Activated CD4-positive, alpha-beta T cell treated with anti-CD3 and anti-CD28 coated beads, Interleukin-2, amount 10 ng/mL, durations not matched to agents 24 days and 14 days (primary cell): ENCODE measurements around the gene CD6. TPM values are rescaled to one million over a fixed set of nuclear protein-coding genes. Genes with fewer than 3 reads are reported as not detected.
A peak's percentile ranks its signal among the peaks of the same experiment; 100 is the strongest.

Source experiments
- DNase-seq: peaks from one replicate; pipeline ENCODE4 v3.0.0; 2022
- H3K27ac Mint-ChIP-seq: one replicate; pipeline ENCODE4 v1.8.0; 2022; ENCODE audit warnings: mild to moderate bottlenecking, mixed read lengths
- H3K27me3 Mint-ChIP-seq: one replicate; pipeline ENCODE4 v1.8.0; 2022; ENCODE audit warnings: mixed read lengths
- H3K36me3 Mint-ChIP-seq: one replicate; pipeline ENCODE4 v1.8.0; 2022; ENCODE audit warnings: low read depth, mild to moderate bottlenecking, mixed read lengths
- H3K4me1 Mint-ChIP-seq: one replicate; pipeline ENCODE4 v1.8.0; 2021; ENCODE audit warnings: mixed read lengths
- H3K4me3 Mint-ChIP-seq: one replicate; pipeline ENCODE4 v1.8.0; 2022; ENCODE audit warnings: mild to moderate bottlenecking, moderate library complexity, mixed read lengths
- H3K9me3 Mint-ChIP-seq: one replicate; pipeline ENCODE4 v1.8.0; 2021; ENCODE audit warnings: mixed read lengths
- intact Hi-C: fragments of 100-400 bp; cut with micrococcal nuclease; formaldehyde crosslinking; loops from one replicate; pipeline ENCODE4 v1.15.1; 2023
- total RNA-seq: library from RNA; stranded (reverse); gene quantifications from 2 replicates; pipeline ENCODE4 v1.2.3, GENCODE V29; 2022

The CD6 gene
- total RNA-seq = 416 and 421 TPM in 2 replicates

- H3K9me3 Mint-ChIP-seq = peaks cover under 1% of the 10 kb centered on the region
- peaks cover 42% of the 10 kb centered on the region for H3K36me3 Mint-ChIP-seq
- intact Hi-C loops = loop anchor here (2.0 kb wide), 1 partner anchor 51 kb away; no protein-coding TSS in a partner anchor
- DNase-seq = peak; percentile 91
- H3K4me3 Mint-ChIP-seq = peak within 1 kb of the TSS; percentile 93
- H3K27me3 Mint-ChIP-seq = peaks cover 7% of the 10 kb centered on the region
- peak within 1 kb of the TSS; percentile 99 for H3K27ac Mint-ChIP-seq
- peaks cover 31% of the 10 kb centered on the region for H3K4me1 Mint-ChIP-seq
Measured at GRCh38 chr11:60971520-60971919, at the start of gene CD6. Gene CD6 (plus strand): TSS chr11:60971680. CDS start chr11:60971866, 186 bp downstream.

- DNase-seq = no peak
- Mint-ChIP-seq H3K36me3 (peaks cover 37% of the 10 kb centered on the region), H3K4me1 (peaks cover 26% of the 10 kb centered on the region), H3K4me3 (no peak overlapping the region), H3K27me3 (peaks cover 21% of the 10 kb centered on the region), H3K27ac (no peak overlapping the region), H3K9me3 (no peaks in the 10 kb centered on the region)
- intact Hi-C loops = no loop called here
Measured at GRCh38 chr11:60921777-60922335, 49.6 kb upstream of the CD6 start.

- no peak overlapping the region for H3K4me3 Mint-ChIP-seq
- peaks cover 27% of the 10 kb centered on the region for H3K27me3 Mint-ChIP-seq
- H3K4me1 Mint-ChIP-seq = peaks cover 20% of the 10 kb centered on the region
- intact Hi-C loops = no loop called here
- no peak overlapping the region for H3K27ac Mint-ChIP-seq
- H3K36me3 Mint-ChIP-seq = peaks cover 32% of the 10 kb centered on the region
- H3K9me3 Mint-ChIP-seq = no peaks in the 10 kb centered on the region
- no peak for DNase-seq
Measured at GRCh38 chr11:60922906-60923305, 48.6 kb upstream of the CD6 start.

GRCh38 chr11:60923326-60923725 lies 48.2 kb upstream of the CD6 start:
- H3K9me3 Mint-ChIP-seq = no peaks in the 10 kb centered on the region
- no peak overlapping the region for H3K27ac Mint-ChIP-seq
- peaks cover 20% of the 10 kb centered on the region for H3K4me1 Mint-ChIP-seq
- H3K4me3 Mint-ChIP-seq = no peak overlapping the region
- intact Hi-C loops = no loop called here
- peaks cover 32% of the 10 kb centered on the region for H3K36me3 Mint-ChIP-seq
- no peak for DNase-seq
- H3K27me3 Mint-ChIP-seq = peaks cover 27% of the 10 kb centered on the region

GRCh38 chr11:60923800-60924109 lies 47.7 kb upstream of the CD6 start:
- intact Hi-C loops = no loop called here
- H3K36me3 Mint-ChIP-seq = peaks cover 32% of the 10 kb centered on the region
- no peaks in the 10 kb centered on the region for H3K9me3 Mint-ChIP-seq
- H3K4me1 Mint-ChIP-seq = peaks cover 17% of the 10 kb centered on the region
- H3K27ac Mint-ChIP-seq = no peak overlapping the region
- H3K4me3 Mint-ChIP-seq = peak overlapping the region; percentile 74
- peaks cover 27% of the 10 kb centered on the region for H3K27me3 Mint-ChIP-seq
- no peak for DNase-seq

- Mint-ChIP-seq H3K4me3 (peak within 1 kb of the TSS; percentile 74), H3K36me3 (peaks cover 32% of the 10 kb centered on the region), H3K4me1 (peaks cover 16% of the 10 kb centered on the region), H3K27ac (peak within 1 kb of the TSS; percentile 38), H3K27me3 (peaks cover 28% of the 10 kb centered on the region), H3K9me3 (no peaks in the 10 kb centered on the region)
- peak; percentile 73 for DNase-seq
- intact Hi-C loops = no loop called here
Measured at GRCh38 chr11:60924110-60924905, 47.2 kb upstream of the CD6 start, which contains the start of gene TMEM132A. Gene TMEM132A (plus strand): TSS chr11:60924460. CDS start chr11:60924634, 174 bp downstream.

GRCh38 chr11:60924906-60925853 lies 46.3 kb upstream of the CD6 start:
- Mint-ChIP-seq H3K27ac (peak overlapping the region; percentile 38), H3K4me3 (peak overlapping the region; percentile 74), H3K9me3 (no peaks in the 10 kb centered on the region), H3K4me1 (peaks cover 12% of the 10 kb centered on the region), H3K27me3 (peaks cover 34% of the 10 kb centered on the region), H3K36me3 (peaks cover 28% of the 10 kb centered on the region)
- intact Hi-C loops = no loop called here
- peak; percentile 62 for DNase-seq

- H3K27me3 Mint-ChIP-seq = peaks cover 36% of the 10 kb centered on the region
- H3K4me3 Mint-ChIP-seq = no peak overlapping the region
- intact Hi-C loops = no loop called here
- no peaks in the 10 kb centered on the region for H3K9me3 Mint-ChIP-seq
- H3K36me3 Mint-ChIP-seq = peaks cover 22% of the 10 kb centered on the region
- peaks cover 12% of the 10 kb centered on the region for H3K4me1 Mint-ChIP-seq
- no peak for DNase-seq
- H3K27ac Mint-ChIP-seq = no peak overlapping the region
Measured at GRCh38 chr11:60925868-60926267, 45.6 kb upstream of the CD6 start.

- Mint-ChIP-seq H3K36me3 (peaks cover 16% of the 10 kb centered on the region), H3K9me3 (no peaks in the 10 kb centered on the region), H3K4me3 (no peak overlapping the region), H3K4me1 (peaks cover 12% of the 10 kb centered on the region), H3K27ac (no peak overlapping the region), H3K27me3 (peaks cover 37% of the 10 kb centered on the region)
- intact Hi-C loops = no loop called here
- no peak for DNase-seq
Measured at GRCh38 chr11:60926500-60926899, 45.0 kb upstream of the CD6 start.

- H3K4me3 Mint-ChIP-seq = no peak overlapping the region
- DNase-seq = no peak
- intact Hi-C loops = no loop called here
- peaks cover 12% of the 10 kb centered on the region for H3K4me1 Mint-ChIP-seq
- H3K36me3 Mint-ChIP-seq = peaks cover 11% of the 10 kb centered on the region
- H3K27ac Mint-ChIP-seq = no peak overlapping the region
- no peaks in the 10 kb centered on the region for H3K9me3 Mint-ChIP-seq
- H3K27me3 Mint-ChIP-seq = peaks cover 37% of the 10 kb centered on the region
Measured at GRCh38 chr11:60927061-60927592, 44.4 kb upstream of the CD6 start.

GRCh38 chr11:60927600-60927999 lies 43.9 kb upstream of the CD6 start:
- peaks cover 39% of the 10 kb centered on the region for H3K27me3 Mint-ChIP-seq
- peaks cover 6% of the 10 kb centered on the region for H3K36me3 Mint-ChIP-seq
- H3K9me3 Mint-ChIP-seq = no peaks in the 10 kb centered on the region

GRCh38 chr11:60928563-60929001 lies 42.9 kb upstream of the CD6 start:
- Mint-ChIP-seq H3K4me3 (no peak overlapping the region), H3K36me3 (peaks cover 3% of the 10 kb centered on the region)
- intact Hi-C loops = no loop called here

More at GRCh38 chr11:60927600-60927999, 43.9 kb upstream of the CD6 start:
- intact Hi-C loops = no loop called here
- Mint-ChIP-seq H3K27ac (no peak overlapping the region), H3K4me3 (no peak overlapping the region), H3K4me1 (peaks cover 12% of the 10 kb centered on the region)
- no peak for DNase-seq

GRCh38 chr11:60929764-60930163 lies 41.7 kb upstream of the CD6 start:
- no peak overlapping the region for H3K27ac Mint-ChIP-seq
- H3K4me3 Mint-ChIP-seq = no peak overlapping the region
- intact Hi-C loops = no loop called here
- H3K9me3 Mint-ChIP-seq = no peaks in the 10 kb centered on the region
- no peak for DNase-seq
- peaks cover 36% of the 10 kb centered on the region for H3K27me3 Mint-ChIP-seq
- H3K4me1 Mint-ChIP-seq = peaks cover 9% of the 10 kb centered on the region
- no peaks in the 10 kb centered on the region for H3K36me3 Mint-ChIP-seq

More at GRCh38 chr11:60928563-60929001, 42.9 kb upstream of the CD6 start:
- Mint-ChIP-seq H3K4me1 (peaks cover 12% of the 10 kb centered on the region), H3K27me3 (peaks cover 39% of the 10 kb centered on the region), H3K9me3 (no peaks in the 10 kb centered on the region), H3K27ac (no peak overlapping the region)
- DNase-seq = no peak
